Parathyroid adenoma (tissue), 2 donors: ENCODE measurements around the gene SP2.

ENCODE experiments used
- H2AFZ ChIP-seq: fragments of 300-600 bp; sonication (generic); one replicate; pipeline ENCODE4 v1.7.0; 2017; ENCODE audit warnings: antibody characterized with exemption, mild to moderate bottlenecking
- H3K27ac ChIP-seq: fragments of 300-600 bp; sonication (generic); one replicate; pipeline ENCODE4 v1.7.0; 2017
- H3K27me3 ChIP-seq: fragments of 300-600 bp; sonication (generic); one replicate; pipeline ENCODE4 v1.7.0; 2017; ENCODE audit warnings: low read length; ENCODE audit not compliant: control insufficient read depth, insufficient read depth
- H3K36me3 ChIP-seq: fragments of 300-600 bp; sonication (generic); one replicate; pipeline ENCODE4 v1.7.0; 2017; ENCODE audit warnings: low read length; ENCODE audit not compliant: control insufficient read depth, insufficient read depth
- H3K4me1 ChIP-seq: fragments of 300-600 bp; sonication (generic); one replicate; pipeline ENCODE4 v1.7.0; 2017; ENCODE audit warnings: control low read depth
- H3K4me2 ChIP-seq: fragments of 300-600 bp; sonication (generic); one replicate; pipeline ENCODE4 v1.7.0; 2017; ENCODE audit warnings: low read length
- H3K4me3 ChIP-seq: fragments of 300-600 bp; sonication (generic); one replicate; pipeline ENCODE4 v1.7.0; 2017; ENCODE audit warnings: low read depth, low read length
- H3K79me2 ChIP-seq: fragments of 300-600 bp; sonication (generic); one replicate; pipeline ENCODE4 v1.7.0; 2017; ENCODE audit warnings: control low read depth
- H3K9ac ChIP-seq: fragments of 300-600 bp; sonication (generic); one replicate; pipeline ENCODE4 v1.7.0; 2017; ENCODE audit warnings: mild to moderate bottlenecking
- H3K9me3 ChIP-seq: fragments of 300-600 bp; sonication (generic); one replicate; pipeline ENCODE4 v1.7.0; 2017; ENCODE audit warnings: low read length; ENCODE audit not compliant: control insufficient read depth
- TF ChIP-seq, protein P1 (sequence below): fragments of 300-600 bp; sonication (generic); IDR thresholded peaks from one replicate; pipeline ENCODE4 v1.7.0; 2017; ENCODE audit warnings: antibody characterized with exemption, mild to moderate bottlenecking
- donor health status: primary hyperparathyroidism.

SP2 gene

DNA sequence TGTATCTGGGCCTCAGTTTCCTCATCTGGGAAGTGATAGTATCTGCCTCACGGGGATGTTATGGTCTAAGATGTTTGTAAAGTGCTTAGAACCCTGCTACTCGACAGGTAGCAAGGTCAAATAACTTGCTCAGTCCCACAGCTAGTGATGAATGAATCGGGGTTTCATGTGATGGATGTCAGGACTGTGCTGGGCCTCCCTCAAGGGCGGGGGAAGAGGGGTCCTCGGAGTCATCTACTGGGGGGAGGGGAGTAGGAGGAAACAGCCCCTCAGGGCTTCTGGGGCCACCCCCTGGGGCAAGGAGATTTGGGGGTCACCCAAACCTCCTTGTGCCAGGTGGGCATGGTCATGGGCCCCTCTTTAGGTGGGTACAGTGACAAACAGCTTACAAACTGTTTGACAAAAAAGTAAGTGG lies 46.1 kb downstream of the SP2 start:
- Histone ChIP-seq H3K4me3 (peak overlapping the region; percentile 92), H3K27ac (peak overlapping the region; percentile 54), H3K4me2 (peak overlapping the region; percentile 77), H2AFZ (peak overlapping the region; percentile 79), H3K79me2 (no peaks in the 10 kb centered on the region), H3K9me3 (no peaks in the 10 kb centered on the region), H3K4me1 (no peaks in the 10 kb centered on the region), H3K36me3 (no peaks in the 10 kb centered on the region), H3K27me3 (no peaks in the 10 kb centered on the region), H3K9ac (peak overlapping the region; percentile 0)
- TF ChIP-seq, protein P1, sequence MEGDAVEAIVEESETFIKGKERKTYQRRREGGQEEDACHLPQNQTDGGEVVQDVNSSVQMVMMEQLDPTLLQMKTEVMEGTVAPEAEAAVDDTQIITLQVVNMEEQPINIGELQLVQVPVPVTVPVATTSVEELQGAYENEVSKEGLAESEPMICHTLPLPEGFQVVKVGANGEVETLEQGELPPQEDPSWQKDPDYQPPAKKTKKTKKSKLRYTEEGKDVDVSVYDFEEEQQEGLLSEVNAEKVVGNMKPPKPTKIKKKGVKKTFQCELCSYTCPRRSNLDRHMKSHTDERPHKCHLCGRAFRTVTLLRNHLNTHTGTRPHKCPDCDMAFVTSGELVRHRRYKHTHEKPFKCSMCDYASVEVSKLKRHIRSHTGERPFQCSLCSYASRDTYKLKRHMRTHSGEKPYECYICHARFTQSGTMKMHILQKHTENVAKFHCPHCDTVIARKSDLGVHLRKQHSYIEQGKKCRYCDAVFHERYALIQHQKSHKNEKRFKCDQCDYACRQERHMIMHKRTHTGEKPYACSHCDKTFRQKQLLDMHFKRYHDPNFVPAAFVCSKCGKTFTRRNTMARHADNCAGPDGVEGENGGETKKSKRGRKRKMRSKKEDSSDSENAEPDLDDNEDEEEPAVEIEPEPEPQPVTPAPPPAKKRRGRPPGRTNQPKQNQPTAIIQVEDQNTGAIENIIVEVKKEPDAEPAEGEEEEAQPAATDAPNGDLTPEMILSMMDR: no peak

DNA sequence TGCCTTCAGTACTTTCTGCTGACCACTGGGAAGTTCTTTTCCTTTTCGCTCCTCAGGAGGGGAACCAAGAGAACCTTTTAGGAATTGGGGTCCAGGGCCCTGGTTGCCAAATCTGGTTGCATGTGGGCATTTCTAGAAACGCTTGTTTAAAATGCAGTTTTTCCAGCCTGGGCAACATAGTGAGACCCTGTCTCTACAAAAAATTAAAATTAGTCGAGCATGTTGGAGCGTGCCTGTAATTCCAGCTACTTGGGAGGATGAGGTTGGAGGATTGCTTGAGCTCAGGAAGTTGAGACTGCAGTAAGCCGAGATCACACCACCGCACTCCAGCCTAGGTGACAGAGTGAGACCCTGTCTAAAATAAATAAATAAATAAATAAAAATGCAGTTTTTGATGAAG lies 46.5 kb downstream of the SP2 start:
- Histone ChIP-seq H3K9me3 (no peaks in the 10 kb centered on the region), H3K9ac (no peak overlapping the region), H3K4me3 (peak overlapping the region; percentile 92), H3K4me2 (peak overlapping the region; percentile 77), H3K4me1 (no peaks in the 10 kb centered on the region), H3K27me3 (no peaks in the 10 kb centered on the region), H3K36me3 (no peaks in the 10 kb centered on the region), H3K79me2 (no peaks in the 10 kb centered on the region), H2AFZ (peak overlapping the region; percentile 79), H3K27ac (peak overlapping the region; percentile 54)
- TF ChIP-seq, protein P1: no peak

DNA sequence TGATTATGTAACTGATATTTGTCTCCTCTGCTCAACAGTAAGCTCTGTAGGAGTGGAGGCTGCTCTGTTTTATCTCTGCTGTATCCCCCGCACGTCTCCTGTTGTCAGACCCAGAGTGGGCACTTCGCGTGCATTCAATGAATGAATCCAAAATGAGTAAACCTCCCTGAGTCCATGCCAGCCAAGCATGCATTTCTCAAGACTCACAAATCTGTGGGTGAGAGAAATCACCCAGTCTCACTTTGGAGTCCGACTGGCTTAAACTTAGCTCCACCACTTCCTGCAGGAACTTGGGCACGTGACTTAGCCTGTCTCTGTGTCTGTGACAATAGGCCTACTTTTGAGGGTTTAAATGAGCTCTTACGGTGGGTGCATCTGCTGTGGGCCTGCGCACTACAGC lies 49.0 kb downstream of the SP2 start:
- no peaks in the 10 kb centered on the region for H3K9me3 ChIP-seq
- no peak overlapping the region for H3K4me3 ChIP-seq
- H3K79me2 ChIP-seq: no peaks in the 10 kb centered on the region
- no peak overlapping the region for H3K9ac ChIP-seq
- no peak overlapping the region for H3K27ac ChIP-seq
- H3K4me2 ChIP-seq: no peak overlapping the region
- H3K27me3 ChIP-seq: no peaks in the 10 kb centered on the region
- H3K4me1 ChIP-seq: peaks cover 9% of the 10 kb centered on the region
- H3K36me3 ChIP-seq: no peaks in the 10 kb centered on the region
- no peak overlapping the region for H2AFZ ChIP-seq
- TF ChIP-seq, protein P1: no peak

DNA sequence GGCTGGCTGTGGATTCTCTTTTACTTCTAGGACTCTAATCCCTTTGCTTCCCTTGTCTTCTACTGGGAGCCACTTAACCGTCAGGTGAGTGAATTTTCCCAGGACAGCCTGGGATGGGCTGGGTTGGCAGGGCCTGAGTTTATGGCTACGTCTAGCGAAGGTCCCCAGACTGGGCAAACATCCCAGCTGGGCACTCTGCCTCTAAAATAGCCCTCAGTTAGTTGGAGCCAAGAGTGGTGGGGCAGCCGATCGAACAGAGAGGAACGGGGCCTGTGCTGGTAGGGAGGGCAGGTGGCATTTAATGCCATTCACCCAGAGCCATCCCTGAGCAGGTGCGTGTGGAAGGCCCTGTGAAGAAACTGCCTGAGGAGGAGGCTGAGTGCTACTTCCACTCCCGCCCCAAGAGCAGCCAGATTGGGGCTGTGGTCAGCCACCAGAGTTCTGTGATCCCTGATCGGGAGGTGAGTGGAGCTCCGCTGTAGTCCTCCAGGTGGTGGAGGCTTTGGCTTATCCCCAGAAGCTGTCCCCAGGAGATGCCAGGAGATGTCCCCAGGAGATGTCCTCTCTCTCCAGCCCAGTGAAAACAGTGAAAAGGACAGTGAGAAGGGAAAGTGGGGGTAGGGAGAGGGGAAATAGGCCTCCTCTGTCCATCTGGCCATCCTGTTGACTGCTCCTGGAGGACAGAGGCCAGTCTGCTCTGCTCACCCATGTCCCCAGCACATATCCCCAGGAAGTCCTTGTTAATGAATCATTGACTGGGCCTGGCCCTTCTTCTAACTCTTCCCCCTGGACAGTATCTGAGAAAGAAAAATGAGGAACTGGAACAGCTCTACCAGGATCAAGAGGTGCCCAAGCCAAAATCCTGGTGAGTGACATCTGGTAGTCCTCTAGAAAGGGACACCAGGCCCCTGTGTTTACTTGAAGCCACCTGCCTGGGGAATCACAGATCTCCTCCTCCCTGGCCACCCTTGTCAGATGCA lies 49.8 kb downstream of the SP2 start:
- no peaks in the 10 kb centered on the region for H3K9me3 ChIP-seq
- H2AFZ ChIP-seq: no peak overlapping the region
- peaks cover 9% of the 10 kb centered on the region for H3K4me1 ChIP-seq
- H3K27ac ChIP-seq: no peak overlapping the region
- H3K4me3 ChIP-seq: no peak overlapping the region
- no peaks in the 10 kb centered on the region for H3K36me3 ChIP-seq
- no peak overlapping the region for H3K9ac ChIP-seq
- TF ChIP-seq, protein P1: no peak
- H3K4me2 ChIP-seq: no peak overlapping the region
- H3K27me3 ChIP-seq: no peaks in the 10 kb centered on the region
- H3K79me2 ChIP-seq: no peaks in the 10 kb centered on the region
